ENCODE measurements around the gene AQP12B. TPM values are rescaled to one million over a fixed set of nuclear protein-coding genes. Genes with fewer than 3 reads are reported as not detected.

AQP12B gene
- total RNA-seq, 1 donor: not detected

DNA sequence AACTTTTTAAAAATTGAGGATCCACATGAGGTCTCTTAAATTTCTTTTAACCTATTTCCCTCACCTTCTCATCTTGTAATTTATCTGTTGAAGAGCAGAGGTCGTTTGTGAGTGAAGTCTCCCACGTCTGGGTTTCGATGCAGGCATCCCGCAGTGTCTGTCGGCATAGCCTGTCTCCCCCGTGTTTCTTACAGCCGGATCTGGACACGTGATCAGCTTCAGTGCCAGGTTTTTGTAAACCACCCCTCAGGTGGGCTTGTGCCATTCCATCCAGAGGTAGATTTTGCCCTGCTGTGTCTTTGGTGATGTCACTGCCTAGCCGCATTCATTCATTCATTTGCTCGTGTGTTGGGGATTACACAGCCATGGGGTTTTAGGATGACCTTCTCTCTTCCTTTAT lies 25.1 kb upstream of the AQP12B start:
- no peak overlapping the region for H3K4me3 ChIP-seq (ENCODE audit: low read depth, low read length)
- TF ChIP-seq, protein P1, sequence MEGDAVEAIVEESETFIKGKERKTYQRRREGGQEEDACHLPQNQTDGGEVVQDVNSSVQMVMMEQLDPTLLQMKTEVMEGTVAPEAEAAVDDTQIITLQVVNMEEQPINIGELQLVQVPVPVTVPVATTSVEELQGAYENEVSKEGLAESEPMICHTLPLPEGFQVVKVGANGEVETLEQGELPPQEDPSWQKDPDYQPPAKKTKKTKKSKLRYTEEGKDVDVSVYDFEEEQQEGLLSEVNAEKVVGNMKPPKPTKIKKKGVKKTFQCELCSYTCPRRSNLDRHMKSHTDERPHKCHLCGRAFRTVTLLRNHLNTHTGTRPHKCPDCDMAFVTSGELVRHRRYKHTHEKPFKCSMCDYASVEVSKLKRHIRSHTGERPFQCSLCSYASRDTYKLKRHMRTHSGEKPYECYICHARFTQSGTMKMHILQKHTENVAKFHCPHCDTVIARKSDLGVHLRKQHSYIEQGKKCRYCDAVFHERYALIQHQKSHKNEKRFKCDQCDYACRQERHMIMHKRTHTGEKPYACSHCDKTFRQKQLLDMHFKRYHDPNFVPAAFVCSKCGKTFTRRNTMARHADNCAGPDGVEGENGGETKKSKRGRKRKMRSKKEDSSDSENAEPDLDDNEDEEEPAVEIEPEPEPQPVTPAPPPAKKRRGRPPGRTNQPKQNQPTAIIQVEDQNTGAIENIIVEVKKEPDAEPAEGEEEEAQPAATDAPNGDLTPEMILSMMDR (IDR thresholded peaks at IDR 0.05; ENCODE audit: insufficient read depth, low read depth, low read length): no peak
- no peak for DNase-seq (ENCODE audit: low read depth)

DNA sequence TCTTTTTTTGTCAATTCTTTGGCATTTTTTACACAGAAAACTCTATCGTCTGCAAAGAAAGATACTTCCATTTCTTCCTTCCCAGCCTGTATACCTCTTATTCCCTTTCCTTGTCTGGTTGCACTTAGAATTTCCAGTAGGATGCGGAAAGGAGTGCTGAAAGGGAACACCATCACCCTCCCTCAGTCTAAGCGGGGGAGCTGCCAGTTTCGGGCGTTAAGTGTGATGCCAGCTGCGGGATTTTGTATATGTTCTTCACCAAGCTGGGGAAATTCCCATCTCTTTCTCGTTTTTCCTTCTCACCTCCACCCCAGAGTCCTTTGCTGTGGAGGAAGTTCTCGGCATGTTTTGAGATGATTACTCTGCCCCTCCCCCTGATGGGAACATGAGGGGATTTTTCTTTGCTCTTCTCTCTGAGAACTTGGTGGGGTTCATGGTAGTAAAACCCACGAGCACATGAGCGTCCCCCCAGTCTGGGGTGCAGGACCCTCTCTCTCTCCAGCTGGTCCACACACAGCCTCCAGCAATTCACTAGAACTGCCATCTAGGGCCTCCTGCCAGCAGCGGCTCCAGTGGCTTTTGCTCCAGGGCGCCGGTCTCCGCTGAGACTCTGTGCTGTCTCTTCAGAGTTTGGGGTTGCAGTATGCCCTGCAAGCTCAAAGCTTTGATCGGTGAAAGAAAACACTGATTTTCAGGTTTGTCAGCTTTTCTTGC lies 24.5 kb upstream of the AQP12B start:
- no peak overlapping the region for H3K4me3 ChIP-seq (ENCODE audit: low read depth, low read length)
- no peak for DNase-seq (ENCODE audit: low read depth)
- TF ChIP-seq, protein P1 (IDR thresholded peaks at IDR 0.05; ENCODE audit: insufficient read depth, low read depth, low read length): no peak

DNA sequence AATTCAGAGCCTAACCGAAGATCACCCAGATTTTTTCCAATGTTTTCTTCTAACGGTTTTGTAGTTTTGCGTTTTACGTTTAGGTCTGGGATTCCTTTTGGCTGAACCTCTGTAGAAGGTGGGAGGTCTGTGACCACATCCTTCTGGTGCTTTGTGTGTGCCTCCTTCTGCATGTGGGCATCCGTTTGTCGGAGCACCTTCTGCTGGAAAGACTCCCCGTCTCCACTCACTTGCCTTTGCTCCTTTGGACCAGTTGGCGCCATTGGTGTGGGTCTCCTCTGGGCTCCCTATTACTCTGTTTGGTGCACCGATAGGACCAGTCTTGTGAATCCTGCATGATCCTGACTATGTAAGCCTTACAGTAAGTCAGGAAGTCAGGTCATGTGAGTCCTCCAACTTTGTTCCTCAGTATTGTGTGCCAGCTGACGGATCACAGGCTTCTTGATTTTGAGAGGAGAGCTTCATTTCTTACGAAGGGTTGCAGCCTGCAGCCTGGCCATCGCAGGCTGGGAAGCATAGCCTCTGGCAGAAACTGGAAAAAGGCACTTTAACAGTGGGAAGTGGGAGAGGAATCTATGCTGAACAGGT lies 22.6 kb upstream of the AQP12B start:
- no peak for DNase-seq (ENCODE audit: low read depth)
- H3K4me3 ChIP-seq (ENCODE audit: low read depth, low read length): no peak overlapping the region
- TF ChIP-seq, protein P1 (IDR thresholded peaks at IDR 0.05; ENCODE audit: insufficient read depth, low read depth, low read length): no peak

DNA sequence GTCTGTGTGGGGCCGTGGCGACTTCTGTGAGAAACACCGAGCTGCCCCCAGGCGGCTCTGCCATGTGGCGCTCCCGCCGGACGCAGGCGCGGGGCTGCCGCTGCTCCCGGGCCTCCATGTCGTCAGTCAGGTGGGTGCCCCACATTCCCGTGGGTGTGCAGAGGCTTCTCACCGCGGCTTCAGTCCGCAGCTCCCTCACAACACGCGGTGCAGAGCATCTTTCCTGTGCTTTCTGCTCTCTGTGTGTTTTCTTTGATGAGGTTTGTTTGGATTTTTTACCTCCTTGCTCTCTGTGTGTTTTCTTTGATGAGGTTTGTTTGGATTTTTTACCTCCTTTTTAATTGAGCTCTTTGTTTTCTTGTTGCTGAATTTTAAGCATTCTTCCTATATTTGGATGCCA lies 22.0 kb upstream of the AQP12B start:
- TF ChIP-seq, protein P1 (IDR thresholded peaks at IDR 0.05; ENCODE audit: insufficient read depth, low read depth, low read length): no peak
- H3K4me3 ChIP-seq (ENCODE audit: low read depth, low read length): no peak overlapping the region
- DNase-seq (ENCODE audit: low read depth): no peak

DNA sequence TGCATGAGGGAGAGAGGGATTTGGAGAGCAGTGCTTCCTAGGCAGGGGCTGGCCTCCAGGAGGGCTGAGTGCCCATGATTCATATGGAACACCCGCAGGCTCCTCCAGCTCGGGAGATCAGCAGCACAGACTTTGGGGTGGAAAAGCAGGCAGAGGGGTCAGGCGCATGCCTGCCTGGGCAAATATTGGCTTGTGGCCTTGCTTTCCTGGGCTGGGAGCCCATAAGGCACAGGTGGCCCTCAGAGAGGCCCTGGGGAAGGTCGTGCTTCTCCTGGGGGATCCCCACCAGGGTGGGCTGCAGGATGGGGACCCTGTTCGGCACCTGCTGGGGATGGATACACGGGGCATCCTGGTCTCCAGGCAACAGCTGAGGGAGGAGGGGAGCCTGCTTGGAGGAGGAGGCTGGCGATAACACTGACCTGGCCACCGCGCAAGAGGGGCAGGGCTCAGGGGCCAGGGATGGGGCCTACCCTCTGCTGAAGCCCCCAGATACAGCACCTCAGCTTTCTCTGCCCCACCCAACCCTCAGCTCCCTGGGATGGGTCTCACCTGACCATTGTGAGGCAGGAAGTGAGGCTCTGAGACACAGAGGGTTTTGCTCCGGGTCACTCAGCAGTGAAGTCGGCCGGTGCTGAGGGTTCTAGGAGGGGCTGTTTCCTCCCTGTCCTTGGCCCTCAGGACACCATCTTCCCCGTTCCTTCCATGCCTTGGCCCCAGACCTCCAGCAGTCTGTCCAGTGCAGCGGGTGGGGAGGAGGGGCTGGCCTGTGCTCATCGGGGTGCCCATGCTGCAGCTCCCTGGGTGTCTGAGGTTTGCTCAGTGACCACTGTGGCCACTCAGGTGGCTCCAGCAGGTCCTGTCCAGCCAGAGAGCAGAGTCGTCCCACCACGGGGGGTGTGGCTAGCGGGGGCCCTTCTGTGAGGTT lies 21.0 kb upstream of the AQP12B start:
- TF ChIP-seq, protein P1 (IDR thresholded peaks at IDR 0.05; ENCODE audit: insufficient read depth, low read depth, low read length): no peak
- no peak overlapping the region for H3K4me3 ChIP-seq (ENCODE audit: low read depth, low read length)
- no peak for DNase-seq (ENCODE audit: low read depth)

DNA sequence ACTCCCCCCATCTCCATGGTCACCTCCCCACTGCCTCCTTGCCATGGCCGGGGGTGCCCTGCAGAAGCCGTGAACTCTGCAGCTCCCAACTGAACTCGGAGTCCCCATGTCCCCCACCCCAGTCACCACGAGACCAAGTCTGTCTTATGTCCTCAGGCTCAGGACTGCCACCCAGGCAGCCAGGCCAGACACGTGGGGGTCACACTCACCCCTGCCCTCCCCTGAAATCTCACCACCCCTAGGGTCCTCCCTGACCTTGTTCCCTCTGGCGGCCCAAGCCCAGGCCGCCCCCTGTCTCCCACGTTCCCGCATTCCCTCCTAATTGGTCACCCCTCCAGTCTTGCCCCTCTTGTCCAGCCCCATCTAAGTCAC lies 19.9 kb upstream of the AQP12B start:
- H3K4me3 ChIP-seq (ENCODE audit: low read depth, low read length): no peak overlapping the region
- no peak for DNase-seq (ENCODE audit: low read depth)
- TF ChIP-seq, protein P1 (IDR thresholded peaks at IDR 0.05; ENCODE audit: insufficient read depth, low read depth, low read length): no peak
